A673 (cell line): Measurements from ENCODE around the gene CISH. TPM values are rescaled to one million over a fixed set of nuclear protein-coding genes. Genes with fewer than 3 reads are reported as not detected.

Experiments
- BruUV-seq: library from RNA; stranded (reverse); fragments of 400-500 nt; replicated peaks from 2 replicates; lab custom pipeline; 2021; lab: Mats Ljungman, UMichigan
- CTCF ChIA-PET: fragments of 300-600 bp; sonication (Branson Sonifier 250); formaldehyde crosslinking; loops from one replicate; lab custom pipeline; 2022; ENCODE audit warnings: antibody characterized with exemption; lab: Charles Lee
- POLR2A ChIA-PET: fragments of 300-600 bp; sonication (Branson Sonifier 250); formaldehyde crosslinking; loops from one replicate; lab custom pipeline; 2022; ENCODE audit warnings: antibody characterized with exemption; ENCODE audit not compliant: low non-redundant PET; lab: Charles Lee
- DNase-seq: peaks from one replicate; pipeline ENCODE4 v3.0.0-alpha.2; 2015; ENCODE audit warnings: low spot score
- H3K27ac ChIP-seq: fragments of 200-600 bp; sonication (generic); 2 replicates; pipeline ENCODE4 v1.5.1; 2016; ENCODE audit warnings: mixed run types, low read depth, mild to moderate bottlenecking, mixed read lengths, antibody characterized with exemption, low read length; ENCODE audit not compliant: poor library complexity, severe bottlenecking
- H3K27me3 ChIP-seq: fragments of 200-600 bp; sonication (generic); replicated peaks from 2 replicates; pipeline ENCODE4 v1.6.1; 2017; ENCODE audit warnings: mixed run types, low read depth, mild to moderate bottlenecking, mixed read lengths, antibody characterized with exemption, low read length; ENCODE audit not compliant: insufficient read depth, poor library complexity
- H3K36me3 ChIP-seq: fragments of 200-600 bp; sonication (generic); 2 replicates; pipeline ENCODE4 v1.6.1; 2016; ENCODE audit warnings: mixed run types, mild to moderate bottlenecking, mixed read lengths, antibody characterized with exemption, low read length; ENCODE audit not compliant: insufficient read depth, poor library complexity, severe bottlenecking
- H3K4me1 ChIP-seq: fragments of 200-600 bp; sonication (generic); 2 replicates; pipeline ENCODE4 v1.6.1; 2017; ENCODE audit warnings: mixed run types, mild to moderate bottlenecking, mixed read lengths, antibody characterized with exemption, low read length; ENCODE audit not compliant: insufficient read depth, poor library complexity, severe bottlenecking
- H3K4me3 ChIP-seq: fragments of 200-600 bp; sonication (generic); 2 replicates; pipeline ENCODE4 v1.5.1; 2016; ENCODE audit warnings: low read depth, mixed run types, mild to moderate bottlenecking, mixed read lengths, low read length; ENCODE audit not compliant: poor library complexity, severe bottlenecking
- H3K9me3 ChIP-seq: fragments of 200-600 bp; sonication (generic); 2 replicates; pipeline ENCODE4 v1.6.1; 2016; ENCODE audit warnings: mixed run types, low read depth, mild to moderate bottlenecking, mixed read lengths, antibody characterized with exemption, low read length; ENCODE audit not compliant: poor library complexity, severe bottlenecking
- CTCF ChIP-seq: fragments of 300-800, 200-600 bp; sonication (generic); conservative IDR thresholded peaks from 2 replicates; pipeline ENCODE4 v1.5.1; 2017; ENCODE audit warnings: low read depth, mild to moderate bottlenecking, antibody characterized with exemption, low read length, moderate library complexity, mixed read lengths
- EZH2 ChIP-seq: fragments of 200-600 bp; sonication (generic); IDR thresholded peaks from 2 replicates; pipeline ENCODE4 v1.6.1; 2017; ENCODE audit warnings: borderline replicate concordance, low read depth, mild to moderate bottlenecking, mixed read lengths, antibody characterized with exemption, low read length; ENCODE audit not compliant: poor library complexity, severe bottlenecking
- intact Hi-C: fragments of 100-400 bp; cut with micrococcal nuclease; formaldehyde crosslinking; loops from one replicate; pipeline ENCODE4 v1.10.0; 2022; ENCODE audit not compliant: unreplicated experiment
- total RNA-seq: library from RNA; stranded (reverse); gene quantifications from 2 replicates; pipeline ENCODE4 v1.2.3, GENCODE V29; 2021

The CISH gene
- total RNA-seq, 1 experiment from 2014 or later, result 0.86 TPM

GRCh38 chr3:50591196-50591741 lies 20.3 kb downstream of the CISH start:
- no peak overlapping the region for H3K27ac ChIP-seq
- DNase-seq, result no peak
- intact Hi-C loops, result no loop called here
- TF ChIP-seq CTCF, result no peak
- TF ChIP-seq EZH2, result no peak
- no peaks in the 10 kb centered on the region for H3K27me3 ChIP-seq
- H3K9me3 ChIP-seq, result no peaks in the 10 kb centered on the region
- no peaks in the 10 kb centered on the region for H3K36me3 ChIP-seq
- CTCF ChIA-PET, result no interaction called here
- H3K4me1 ChIP-seq, result no peaks in the 10 kb centered on the region
- no peak overlapping the region for H3K4me3 ChIP-seq
- POLR2A ChIA-PET, result no interaction called here
- BruUV-seq, result no TSS peak

- Histone ChIP-seq H3K4me1 (no peaks in the 10 kb centered on the region), H3K27ac (no peak overlapping the region), H3K36me3 (no peaks in the 10 kb centered on the region), H3K27me3 (no peaks in the 10 kb centered on the region), H3K9me3 (no peaks in the 10 kb centered on the region), H3K4me3 (no peak overlapping the region)
- no peak for DNase-seq
- POLR2A ChIA-PET, result no interaction called here
- intact Hi-C loops, result no loop called here
- CTCF ChIA-PET, result no interaction called here
- BruUV-seq, result no TSS peak
- TF ChIP-seq EZH2 (no peak), CTCF (no peak)
Measured at GRCh38 chr3:50588759-50589433, 22.7 kb downstream of the CISH start.

GRCh38 chr3:50587806-50588758 lies 23.5 kb downstream of the CISH start:
- CTCF ChIA-PET, result no interaction called here
- BruUV-seq, result no TSS peak
- Histone ChIP-seq H3K4me1 (no peaks in the 10 kb centered on the region), H3K4me3 (no peak overlapping the region), H3K36me3 (no peaks in the 10 kb centered on the region), H3K27ac (no peak overlapping the region), H3K27me3 (no peaks in the 10 kb centered on the region), H3K9me3 (no peaks in the 10 kb centered on the region)
- no peak for DNase-seq
- intact Hi-C loops, result no loop called here
- POLR2A ChIA-PET, result no interaction called here
- TF ChIP-seq CTCF (no peak), EZH2 (no peak)
